H1 (cell line): ENCODE measurements around the gene CCDC148.

ENCODE experiments used
- GTF2F1 ChIP-seq: IDR thresholded peaks from 2 replicates; pipeline ENCODE4 v1.6.1; 2012; ENCODE audit warnings: low read depth, low read length, improper control_type of control experiment, borderline replicate concordance
- POLR2A ChIP-seq, 2 experiments: IDR thresholded peaks; 1 replicate in 1 of 2; 2 replicates in 1 of 2; pipeline ENCODE4 v1.6.1; 2011; ENCODE audit warnings: low read depth in 2 of 2, low read length in 2 of 2, mild to moderate bottlenecking in 2 of 2; ENCODE audit errors: control extremely low read depth in 1 of 2
- TF ChIP-seq, protein P1 (sequence below), 3 experiments: IDR thresholded peaks; 1 replicate in 2 of 3; 2 replicates in 1 of 3; pipeline versions ENCODE4 v1.5.1 to v1.6.1; 2011; ENCODE audit warnings: low read length in 3 of 3, mild to moderate bottlenecking in 3 of 3, inconsistent platforms in 2 of 3, low read depth in 1 of 3, moderate library complexity in 1 of 3; ENCODE audit not compliant: insufficient read depth in 1 of 3; ENCODE audit errors: control extremely low read depth in 1 of 3
- TF ChIP-seq, protein P2 (sequence below): IDR thresholded peaks from 2 replicates; pipeline ENCODE4 v1.6.1; 2012; ENCODE audit warnings: inconsistent platforms

DNA sequence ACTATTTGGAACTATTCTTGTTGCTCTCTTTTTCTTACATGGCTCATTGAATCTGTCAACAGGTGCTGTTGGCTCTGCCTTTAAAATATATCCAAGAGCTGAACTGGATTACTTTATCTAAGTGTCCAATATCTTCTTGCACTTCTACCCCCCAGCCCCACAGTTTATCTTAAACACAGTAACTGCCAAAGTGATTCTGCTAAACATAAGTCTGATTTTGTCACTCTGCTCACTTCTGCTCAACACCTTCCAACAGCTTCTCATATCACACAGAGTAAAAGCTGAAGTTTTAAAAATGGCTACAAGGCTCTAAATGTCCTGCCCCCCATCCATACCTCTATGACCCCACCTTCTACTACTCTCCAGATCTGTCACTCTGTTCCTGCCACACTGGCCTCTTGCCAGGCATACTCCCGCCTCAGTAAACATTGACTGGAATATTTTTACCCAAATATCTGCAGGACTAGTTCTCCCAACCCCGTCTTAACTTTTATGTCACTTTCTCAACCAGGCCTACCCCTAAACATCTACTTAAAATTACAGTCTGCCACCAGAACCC lies 130.7 kb downstream of the CCDC148 start:
- TF ChIP-seq, protein P1, sequence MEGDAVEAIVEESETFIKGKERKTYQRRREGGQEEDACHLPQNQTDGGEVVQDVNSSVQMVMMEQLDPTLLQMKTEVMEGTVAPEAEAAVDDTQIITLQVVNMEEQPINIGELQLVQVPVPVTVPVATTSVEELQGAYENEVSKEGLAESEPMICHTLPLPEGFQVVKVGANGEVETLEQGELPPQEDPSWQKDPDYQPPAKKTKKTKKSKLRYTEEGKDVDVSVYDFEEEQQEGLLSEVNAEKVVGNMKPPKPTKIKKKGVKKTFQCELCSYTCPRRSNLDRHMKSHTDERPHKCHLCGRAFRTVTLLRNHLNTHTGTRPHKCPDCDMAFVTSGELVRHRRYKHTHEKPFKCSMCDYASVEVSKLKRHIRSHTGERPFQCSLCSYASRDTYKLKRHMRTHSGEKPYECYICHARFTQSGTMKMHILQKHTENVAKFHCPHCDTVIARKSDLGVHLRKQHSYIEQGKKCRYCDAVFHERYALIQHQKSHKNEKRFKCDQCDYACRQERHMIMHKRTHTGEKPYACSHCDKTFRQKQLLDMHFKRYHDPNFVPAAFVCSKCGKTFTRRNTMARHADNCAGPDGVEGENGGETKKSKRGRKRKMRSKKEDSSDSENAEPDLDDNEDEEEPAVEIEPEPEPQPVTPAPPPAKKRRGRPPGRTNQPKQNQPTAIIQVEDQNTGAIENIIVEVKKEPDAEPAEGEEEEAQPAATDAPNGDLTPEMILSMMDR (IDR thresholded peaks at IDR 0.05; ENCODE audit: control extremely low read depth in 1 of 3, insufficient read depth in 1 of 3, low read depth in 1 of 3, low read length in 3 of 3): no peak
- TF ChIP-seq POLR2A (IDR thresholded peaks at IDR 0.05; ENCODE audit: control extremely low read depth in 1 of 2, low read depth in 2 of 2, low read length in 2 of 2): no peak
- TF ChIP-seq GTF2F1: no peak
- TF ChIP-seq, protein P2, sequence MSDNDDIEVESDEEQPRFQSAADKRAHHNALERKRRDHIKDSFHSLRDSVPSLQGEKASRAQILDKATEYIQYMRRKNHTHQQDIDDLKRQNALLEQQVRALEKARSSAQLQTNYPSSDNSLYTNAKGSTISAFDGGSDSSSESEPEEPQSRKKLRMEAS: no peak
